Effector CD4-positive, alpha-beta T cell (primary cell): ENCODE results near the gene DCXR.

Experiments
- DNase-seq: peaks from one replicate; pipeline ENCODE4 v3.0.0-alpha.2; 2020

DCXR gene

GRCh38 chr17:82021107-82021899 lies 16.2 kb downstream of the DCXR start:
- peak; percentile 41 for DNase-seq

GRCh38 chr17:82020572-82021106 lies 16.9 kb downstream of the DCXR start:
- no peak for DNase-seq

- peak; percentile 51 for DNase-seq
Measured at GRCh38 chr17:82019690-82020571, 17.6 kb downstream of the DCXR start.

- no peak for DNase-seq
Measured at GRCh38 chr17:82018989-82019689, 18.4 kb downstream of the DCXR start.

- DNase-seq = no peak
Measured at GRCh38 chr17:82018152-82018988, 19.1 kb downstream of the DCXR start.

GRCh38 chr17:82017612-82018151 lies 19.8 kb downstream of the DCXR start:
- DNase-seq = no peak

GRCh38 chr17:82016875-82017459 lies 20.5 kb downstream of the DCXR start:
- DNase-seq = no peak

GRCh38 chr17:82016061-82016874 lies 21.2 kb downstream of the DCXR start:
- DNase-seq = no peak

- DNase-seq = no peak
Measured at GRCh38 chr17:82015311-82015971, 22.1 kb downstream of the DCXR start.

GRCh38 chr17:82014971-82015310 lies 22.6 kb downstream of the DCXR start:
- DNase-seq = no peak

- DNase-seq = no peak
Measured at GRCh38 chr17:82014432-82014831, 23.1 kb downstream of the DCXR start.

GRCh38 chr17:82013772-82014321 lies 23.6 kb downstream of the DCXR start:
- DNase-seq = no peak

GRCh38 chr17:82013341-82013740 lies 24.2 kb downstream of the DCXR start:
- DNase-seq = no peak

- no peak for DNase-seq
Measured at GRCh38 chr17:82012640-82013295, 24.7 kb downstream of the DCXR start.

- no peak for DNase-seq
Measured at GRCh38 chr17:82012261-82012639, 25.2 kb downstream of the DCXR start.

GRCh38 chr17:82011617-82012187 lies 25.8 kb downstream of the DCXR start:
- no peak for DNase-seq

GRCh38 chr17:82010575-82011525 lies 26.6 kb downstream of the DCXR start:
- DNase-seq = no peak

- no peak for DNase-seq
Measured at GRCh38 chr17:82009413-82009812, 28.1 kb downstream of the DCXR start.
